Limb (tissue), 2 donors: ENCODE data around the gene KMT2D.

Experiments used
- DNase-seq, 2 donors: peaks; one replicate each; pipeline ENCODE4 v3.0.0-alpha.2; 2016; ENCODE audit errors: extremely low spot score in 2 of 2

KMT2D gene

DNA sequence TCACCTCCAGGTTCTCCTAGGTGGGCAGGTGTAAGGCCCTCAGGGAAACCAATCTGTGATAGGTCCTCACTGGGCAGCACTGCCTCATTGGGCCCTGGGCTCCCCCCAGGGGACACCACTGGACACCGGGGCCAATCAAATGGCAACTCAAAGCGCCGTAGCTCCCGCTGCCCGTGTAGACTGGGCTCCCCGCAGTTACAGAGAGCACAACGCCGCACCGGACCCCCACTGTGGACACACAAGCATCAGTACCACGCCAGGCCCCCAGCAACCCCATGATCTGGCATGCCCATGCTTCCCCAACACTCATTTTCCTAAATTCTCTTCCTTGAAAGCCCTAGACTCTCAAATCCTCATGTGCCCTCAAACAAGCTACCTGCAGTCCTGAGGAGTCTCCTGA, 6.1 kb downstream of the KMT2D start:
- DNase-seq, result no peak

DNA sequence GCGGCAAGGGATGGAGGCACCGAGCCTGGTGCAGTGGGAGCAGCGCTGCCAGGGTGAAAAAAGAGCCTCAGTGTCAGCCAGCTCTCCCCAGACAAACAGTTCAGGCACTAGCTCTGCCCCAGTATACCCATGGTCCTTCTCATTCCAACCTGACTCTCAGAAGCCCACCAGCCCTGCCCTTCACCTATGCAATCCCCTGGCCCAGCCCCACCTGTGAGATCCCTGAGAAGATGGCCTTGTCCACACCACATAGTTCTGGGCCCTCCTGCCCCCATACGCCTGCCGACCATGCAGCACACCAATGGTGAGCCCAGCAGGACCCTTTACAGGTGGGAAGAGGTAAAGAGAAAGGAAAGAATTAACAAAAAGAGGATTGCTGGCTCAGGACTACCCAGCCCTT, 6.5 kb downstream of the KMT2D start:
- DNase-seq, result no peak

DNA sequence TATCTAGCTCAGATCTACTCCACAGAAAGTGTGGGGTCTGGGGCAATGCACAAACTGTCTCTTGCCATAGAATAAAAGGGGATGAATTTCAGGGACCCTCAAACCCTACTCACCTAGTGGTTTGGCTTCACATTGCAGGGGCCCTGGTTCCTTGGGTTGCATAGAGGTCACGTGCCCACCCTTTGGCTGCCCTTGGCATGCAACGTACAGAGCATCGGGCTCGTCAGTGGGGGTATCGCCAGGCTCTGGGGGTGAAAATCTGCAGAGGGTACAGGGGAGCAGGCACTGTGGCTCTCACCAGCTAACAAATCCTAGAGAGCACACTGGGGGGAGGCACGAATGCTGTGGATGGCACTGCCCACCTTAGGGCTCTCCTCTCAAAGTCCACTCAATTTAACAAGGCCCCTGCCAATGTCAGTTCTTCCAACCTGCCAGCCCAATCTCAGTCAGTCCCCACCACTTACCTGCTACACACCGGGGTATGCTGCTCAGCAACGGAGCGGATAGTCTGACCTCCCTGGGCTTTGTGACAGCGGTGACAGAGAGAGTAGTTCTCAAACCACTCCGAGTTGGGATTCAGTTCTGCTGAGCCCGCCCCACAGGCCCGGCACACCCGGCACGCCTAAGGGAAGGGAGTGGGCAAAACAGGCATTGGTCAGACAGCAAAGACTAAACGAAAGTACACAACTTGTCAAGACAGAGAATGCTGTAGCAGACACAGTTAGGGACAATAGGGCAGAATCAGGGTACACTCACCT, 8.0 kb downstream of the KMT2D start:
- DNase-seq, result no peak

DNA sequence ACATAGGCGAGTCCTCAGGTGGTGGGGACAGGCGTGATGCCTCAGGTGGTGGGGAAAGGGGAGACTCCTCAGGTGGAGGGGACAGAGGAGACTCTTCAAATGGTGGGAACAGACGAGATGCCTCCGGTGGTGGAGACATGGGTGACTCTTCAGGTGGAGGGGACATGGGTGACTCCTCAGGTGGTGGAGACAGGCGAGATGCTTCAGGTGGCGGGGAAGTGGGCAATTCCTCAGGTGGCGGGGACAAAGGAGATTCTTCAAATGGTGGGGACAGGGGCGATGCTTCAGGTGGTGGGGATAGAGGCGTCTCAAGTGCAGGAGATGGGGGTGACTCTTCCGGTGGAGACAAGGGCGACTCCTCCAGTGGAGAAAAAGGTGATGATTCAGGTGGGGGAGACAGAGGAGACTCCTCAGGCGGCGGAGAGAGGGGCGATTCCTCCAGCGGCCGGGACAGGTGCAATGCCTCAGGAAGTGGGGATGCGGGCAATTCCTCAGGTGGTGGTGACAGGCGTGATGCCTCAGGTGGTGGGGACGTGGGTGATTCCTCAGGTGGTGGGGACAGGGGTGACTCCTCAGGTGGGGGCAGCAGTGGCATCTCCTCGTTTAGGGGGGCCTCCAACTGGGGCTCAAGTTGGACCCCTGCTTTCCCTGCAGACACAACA, 8.7 kb downstream of the KMT2D start:
- DNase-seq, result no peak

DNA sequence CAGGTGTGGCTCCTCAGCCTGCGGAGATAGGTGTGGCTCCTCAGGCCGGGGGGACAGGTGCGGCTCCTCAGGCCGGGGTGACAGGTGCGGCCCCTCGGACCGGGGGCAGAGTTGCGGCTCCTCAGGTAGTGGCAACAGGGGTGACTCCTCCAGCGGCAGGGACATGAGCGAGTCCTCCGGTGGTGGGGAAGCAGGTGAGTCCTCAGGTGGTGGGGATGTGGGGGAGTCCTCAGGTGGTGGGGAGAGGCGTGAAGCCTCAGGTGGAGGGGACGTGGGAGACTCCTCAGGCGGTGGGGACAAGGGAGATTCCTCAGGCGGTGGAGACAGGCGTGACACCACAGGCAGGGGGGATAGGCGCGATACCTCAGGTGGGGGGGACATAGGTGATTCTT, 9.2 kb downstream of the KMT2D start:
- DNase-seq, result no peak

DNA sequence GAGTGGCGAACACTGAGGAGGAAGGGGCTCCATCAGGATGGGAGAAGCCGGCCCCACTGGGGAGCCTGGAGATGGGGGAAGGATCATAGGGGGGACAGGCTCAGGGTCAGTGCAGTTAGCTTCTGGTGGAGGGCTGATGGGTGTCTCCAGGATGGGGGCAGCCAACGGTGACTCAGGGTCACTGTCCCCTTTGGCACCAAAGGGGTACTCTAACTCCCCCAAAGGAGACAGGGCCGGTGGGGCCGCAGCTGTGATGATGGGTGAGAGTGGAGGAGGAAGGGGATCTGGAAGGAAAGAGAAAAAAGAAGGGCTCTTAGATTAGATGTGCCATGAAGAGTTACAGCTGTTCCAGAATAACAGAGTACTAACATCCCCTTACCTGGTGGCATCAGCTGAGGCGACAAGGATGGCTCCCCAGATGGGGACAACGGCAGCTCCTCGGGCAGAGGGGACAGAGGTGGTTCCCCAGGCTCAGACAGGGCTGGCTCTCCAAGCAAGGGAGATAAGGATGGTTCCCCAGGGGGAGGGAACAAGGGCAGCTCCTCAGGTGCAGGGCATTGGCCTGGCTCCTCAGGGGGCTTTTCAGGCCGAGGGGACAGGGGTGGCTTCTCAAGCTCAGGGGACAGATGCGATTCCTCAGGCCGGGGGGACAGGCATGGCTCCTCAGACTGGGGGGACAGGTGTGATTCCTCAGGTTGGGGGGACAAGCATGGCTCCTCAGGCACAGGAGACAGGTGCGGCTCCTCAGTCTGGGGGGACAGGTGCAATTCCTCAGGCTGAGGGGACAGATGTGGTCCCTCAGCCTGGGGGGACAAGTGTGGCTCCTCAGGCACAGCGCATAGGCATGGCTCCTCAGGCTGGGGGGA, 9.9 kb downstream of the KMT2D start:
- DNase-seq, result no peak

DNA sequence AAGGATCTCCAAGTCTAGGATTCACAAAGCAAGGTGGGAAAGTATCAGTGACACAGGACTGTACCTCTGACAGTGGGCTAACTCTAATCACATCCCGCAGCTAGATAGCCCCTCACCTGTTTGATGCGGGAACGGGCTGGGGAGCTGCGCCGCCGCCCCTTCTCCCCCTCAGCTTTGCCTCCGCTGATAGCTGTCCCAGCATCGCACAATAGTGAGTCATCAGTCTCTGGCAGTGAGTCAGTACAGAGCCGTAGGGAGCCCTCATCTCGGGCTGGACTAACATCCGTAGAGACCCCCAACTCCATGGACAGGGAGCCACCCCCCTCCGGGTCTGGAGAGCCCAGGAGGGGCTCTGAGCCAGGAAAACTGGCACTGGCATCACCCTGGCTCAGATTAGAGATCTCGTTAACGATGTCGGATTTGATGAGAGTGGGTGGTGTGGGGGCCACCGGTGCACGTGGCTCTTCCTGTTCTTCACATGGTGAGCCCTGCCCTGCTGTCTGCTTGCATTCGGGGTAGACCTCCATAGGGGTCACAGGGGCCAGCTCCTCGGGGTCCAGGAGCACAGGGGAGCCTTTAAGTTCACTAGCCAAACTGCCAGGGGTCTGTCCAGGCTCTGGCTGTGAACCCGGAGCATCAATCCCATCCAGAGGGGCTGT, 10.9 kb downstream of the KMT2D start:
- DNase-seq, result no peak

DNA sequence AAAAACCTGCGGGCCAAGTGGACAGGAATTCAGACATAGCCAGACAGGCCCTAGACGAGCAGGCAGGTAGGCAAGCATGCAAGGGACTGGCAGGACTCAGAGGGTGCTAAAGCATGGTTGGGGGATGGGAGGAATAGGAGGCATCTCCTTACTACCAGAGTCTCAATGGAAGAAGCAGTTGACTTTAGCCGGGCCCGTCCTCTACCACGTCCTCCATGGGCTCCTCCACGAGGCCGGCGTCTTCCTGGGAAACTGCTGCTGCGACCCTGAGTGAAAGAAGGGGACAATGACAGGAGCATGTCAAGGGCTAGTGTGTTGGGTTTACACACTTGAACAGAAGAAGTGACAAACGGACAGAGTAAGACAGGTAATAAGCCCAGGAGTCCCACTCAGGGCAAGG, 11.6 kb downstream of the KMT2D start:
- DNase-seq, result no peak

DNA sequence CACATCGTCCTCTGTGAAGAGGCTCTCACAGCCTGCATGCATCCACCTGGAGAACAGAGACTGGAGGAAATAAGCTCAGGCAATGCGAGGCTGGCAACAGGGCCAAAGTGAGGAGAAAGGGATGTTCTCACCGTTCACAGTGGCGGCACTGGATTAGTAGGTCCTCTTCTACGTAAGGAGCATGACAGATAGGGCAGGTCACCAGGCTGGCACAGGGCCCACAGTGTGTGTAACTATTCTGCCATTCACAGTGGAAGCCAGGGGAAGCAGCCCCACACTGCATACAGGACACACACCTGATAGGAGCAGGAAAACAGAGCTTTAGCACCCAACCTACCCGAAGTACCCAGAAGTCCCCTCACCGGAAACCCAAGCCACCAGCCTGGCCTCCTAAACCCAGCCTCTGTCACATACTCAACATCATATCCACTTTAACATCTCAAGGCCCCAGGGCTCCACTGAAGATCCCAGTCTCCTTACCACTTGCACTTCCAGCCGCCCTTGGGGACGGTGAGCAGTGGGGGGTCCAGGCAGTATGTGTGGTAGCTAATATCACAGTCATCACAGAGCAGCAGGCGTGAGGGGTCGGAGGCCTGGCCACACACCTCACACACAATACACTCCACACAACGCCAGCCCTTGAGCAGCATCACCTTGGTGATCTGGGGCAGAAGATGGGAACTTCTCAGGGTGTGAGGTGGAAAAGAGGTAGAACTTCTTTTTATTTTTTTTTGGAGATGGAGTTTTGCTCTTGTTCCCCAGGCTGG, 14.3 kb downstream of the KMT2D start:
- DNase-seq, result no peak

DNA sequence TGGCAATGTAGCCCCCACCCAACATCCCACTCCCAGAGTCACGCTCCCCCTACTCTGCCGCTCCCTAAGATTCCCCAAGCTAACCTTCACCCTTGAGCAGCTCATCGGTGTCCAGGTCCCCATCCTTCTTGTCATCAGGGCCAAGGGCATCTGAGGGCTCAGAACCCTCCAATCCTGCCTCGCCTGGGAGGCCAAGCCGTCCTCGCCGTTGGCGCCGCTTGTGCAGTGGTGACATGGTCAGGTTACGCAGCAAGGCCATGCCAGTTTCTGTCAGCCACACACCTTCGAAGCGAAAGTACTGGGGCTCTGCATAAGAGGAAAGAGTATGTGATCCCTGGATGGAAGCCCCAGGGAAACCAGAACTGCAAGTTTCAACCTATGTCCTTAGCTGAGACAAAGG, 15.9 kb downstream of the KMT2D start:
- DNase-seq, result no peak

DNA sequence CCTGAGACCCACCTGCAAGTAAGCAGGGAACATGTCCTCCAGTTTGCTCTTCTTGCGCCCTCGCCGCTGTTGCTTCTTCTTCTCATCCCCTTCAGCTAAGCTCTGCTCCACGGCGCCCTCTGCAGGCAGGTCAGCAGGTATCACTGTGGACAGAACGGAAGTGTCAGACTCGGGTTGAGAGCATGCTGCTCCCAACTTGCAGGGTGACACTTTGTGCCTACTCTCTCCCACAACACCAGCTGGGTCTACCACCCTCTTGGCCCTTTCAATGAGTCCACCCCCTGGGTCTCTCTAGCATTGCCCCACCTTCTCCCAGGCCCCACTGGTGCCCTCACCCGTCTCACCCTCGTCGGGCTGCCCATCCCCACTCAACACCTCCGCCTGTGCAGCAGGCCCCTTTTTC, 16.7 kb downstream of the KMT2D start:
- DNase-seq, result no peak

DNA sequence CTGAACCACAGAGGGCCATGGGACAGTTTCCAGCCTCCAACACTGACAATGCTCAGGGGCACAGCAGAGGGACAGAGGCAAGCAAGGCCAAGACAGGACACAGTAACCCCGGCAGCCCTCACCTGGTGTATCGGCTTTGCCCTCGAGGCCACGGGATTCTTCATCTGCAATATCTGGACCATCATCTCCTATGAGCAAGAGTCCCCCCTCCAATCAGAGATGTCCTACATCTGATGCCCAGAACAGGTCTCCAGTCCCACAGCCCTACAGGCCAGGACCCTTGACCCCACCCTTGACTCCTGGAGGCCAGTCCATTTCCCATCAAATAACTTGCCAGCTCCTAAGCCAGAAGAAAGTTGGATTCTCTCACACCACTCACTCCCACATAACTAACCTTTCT, 17.4 kb downstream of the KMT2D start:
- DNase-seq, result no peak

DNA sequence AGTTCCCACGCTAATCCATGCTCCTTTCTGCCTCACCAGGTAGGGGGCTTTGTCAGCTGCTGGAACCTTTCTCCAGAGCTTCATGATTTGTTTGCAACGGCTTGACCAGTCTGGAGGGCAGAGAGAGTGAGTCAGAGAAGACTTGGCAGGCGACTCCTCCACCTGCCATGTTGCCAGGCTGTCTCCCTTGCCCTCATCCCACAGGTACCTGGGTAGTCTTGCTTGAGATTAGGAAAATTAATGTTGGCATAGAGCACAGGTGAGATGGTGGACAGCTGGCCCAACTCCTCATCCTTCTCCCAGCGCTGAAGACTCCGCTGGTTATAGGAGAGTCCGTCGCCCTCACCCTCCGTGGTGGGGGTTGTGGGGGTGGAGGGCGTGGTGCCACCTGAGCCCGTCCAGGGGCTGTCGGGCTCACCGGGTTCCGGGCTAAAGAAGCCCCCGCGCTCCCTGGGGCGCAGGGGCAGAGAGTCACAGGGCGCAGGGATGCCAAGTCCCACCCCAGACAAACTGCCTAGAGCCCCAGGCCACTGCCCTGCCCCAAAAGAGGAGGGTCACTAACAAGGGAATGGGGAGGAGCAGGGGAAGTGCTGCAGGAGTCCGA, 18.6 kb downstream of the KMT2D start:
- no peak for DNase-seq

DNA sequence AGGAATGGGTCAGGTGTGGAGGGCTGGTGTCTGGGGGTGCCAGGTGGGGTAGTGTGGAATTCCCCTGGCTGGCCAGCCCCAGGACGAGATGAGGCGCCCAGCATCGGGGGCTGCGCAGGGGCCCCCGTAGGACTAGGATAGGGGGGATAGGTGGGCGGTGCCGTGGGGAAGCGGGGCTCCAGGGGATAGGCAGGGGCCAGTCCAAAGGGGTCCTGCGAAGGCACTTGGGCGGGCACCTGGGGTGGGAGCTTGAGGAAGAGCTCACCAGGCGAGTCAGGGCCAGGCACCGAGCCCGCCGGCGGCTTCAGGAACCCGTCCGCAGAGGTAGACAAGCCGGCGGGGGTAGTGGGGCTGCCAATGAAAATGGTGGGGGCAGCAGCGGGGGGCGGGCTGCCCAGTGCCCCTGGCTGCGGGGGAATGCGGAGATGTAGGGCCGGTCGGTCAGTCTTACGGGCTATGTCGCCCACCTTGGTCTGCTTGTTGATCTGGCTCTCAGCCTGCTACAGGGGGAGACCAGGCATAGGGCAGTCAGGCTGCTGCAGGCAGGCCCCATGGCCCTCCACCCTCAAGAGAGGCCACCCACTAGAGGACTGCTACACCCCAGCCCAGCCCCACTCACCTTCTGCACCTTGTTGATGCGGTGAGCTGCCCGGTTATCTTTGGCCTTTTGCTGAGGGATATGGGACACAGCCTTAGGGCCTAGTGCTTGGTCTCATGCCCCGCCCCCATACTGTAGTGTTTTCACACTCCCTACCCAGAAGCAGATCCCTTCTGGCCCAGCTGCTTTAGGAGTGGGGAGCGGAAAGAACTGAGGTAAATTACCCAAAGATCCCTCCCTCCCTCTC, 19.3 kb downstream of the KMT2D start:
- no peak for DNase-seq

DNA sequence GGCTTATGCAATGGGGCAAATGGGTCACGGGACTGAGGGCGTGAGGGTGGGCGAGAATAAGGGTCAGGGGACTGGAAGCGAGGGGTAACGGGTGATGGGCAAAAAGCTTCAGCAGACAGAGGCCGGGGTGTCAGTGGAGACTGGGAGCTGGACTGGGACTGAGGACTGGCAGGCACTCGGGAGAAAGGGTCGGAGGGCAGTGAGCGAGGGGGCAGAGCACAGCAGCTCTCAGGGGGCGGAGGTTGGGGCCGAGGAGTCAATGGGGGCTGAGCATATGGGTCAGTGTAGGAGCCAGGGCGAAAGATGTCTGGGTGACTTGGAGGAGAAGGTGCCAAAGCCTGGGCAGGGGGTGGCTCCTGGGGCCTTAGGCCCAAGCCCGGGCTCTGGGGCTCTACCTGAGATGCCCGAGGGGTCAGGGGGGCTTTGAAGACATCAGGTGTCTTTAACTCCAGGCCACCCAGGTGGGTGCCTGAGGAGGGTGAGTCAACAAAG, 20.2 kb downstream of the KMT2D start:
- DNase-seq, result no peak

DNA sequence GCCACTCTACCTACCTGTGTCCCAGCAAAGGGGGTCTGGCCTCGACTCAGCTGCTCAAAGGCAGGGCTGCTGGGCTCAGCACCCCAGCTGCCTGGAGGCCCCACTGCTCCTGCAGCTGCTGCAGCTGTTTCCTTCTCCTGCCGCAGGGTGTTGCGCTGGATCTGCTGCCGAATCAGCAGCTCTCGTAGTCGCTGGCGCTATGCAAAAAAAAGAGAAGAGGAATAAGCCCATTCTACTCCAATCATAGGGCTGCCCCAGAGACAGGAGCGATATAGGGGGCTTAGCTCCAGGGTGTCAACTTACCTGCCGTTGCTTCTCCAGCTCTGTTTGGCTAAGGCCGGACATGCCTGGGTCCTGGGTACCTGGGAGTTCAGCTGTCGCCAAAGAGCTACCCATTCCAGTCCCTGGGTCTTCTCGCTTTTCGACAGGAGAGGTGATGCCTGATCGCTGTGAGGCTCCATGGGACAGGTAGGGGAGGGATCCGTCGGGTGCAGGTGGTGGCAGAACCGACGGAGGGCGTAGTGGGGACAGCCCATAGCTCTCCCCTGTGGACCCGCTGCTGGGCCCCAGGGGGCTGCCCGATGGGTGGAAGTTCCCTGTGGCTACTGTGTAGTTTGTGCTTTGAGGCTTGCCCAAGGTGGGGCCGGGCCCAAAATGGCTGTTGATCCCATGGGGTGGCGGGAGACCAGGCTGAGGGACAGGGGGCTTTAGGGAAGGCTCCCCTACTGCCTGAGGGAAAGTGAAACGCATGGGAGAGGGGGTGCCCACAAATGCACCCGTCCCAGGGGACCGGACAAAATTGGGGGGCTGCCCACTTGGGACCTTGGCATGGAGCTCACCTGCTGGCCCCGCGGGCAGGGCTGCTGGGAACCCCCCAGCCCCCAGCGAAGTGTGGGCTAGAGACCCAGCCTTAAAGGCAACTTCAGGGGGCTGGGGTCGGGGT, 20.9 kb downstream of the KMT2D start:
- no peak for DNase-seq

DNA sequence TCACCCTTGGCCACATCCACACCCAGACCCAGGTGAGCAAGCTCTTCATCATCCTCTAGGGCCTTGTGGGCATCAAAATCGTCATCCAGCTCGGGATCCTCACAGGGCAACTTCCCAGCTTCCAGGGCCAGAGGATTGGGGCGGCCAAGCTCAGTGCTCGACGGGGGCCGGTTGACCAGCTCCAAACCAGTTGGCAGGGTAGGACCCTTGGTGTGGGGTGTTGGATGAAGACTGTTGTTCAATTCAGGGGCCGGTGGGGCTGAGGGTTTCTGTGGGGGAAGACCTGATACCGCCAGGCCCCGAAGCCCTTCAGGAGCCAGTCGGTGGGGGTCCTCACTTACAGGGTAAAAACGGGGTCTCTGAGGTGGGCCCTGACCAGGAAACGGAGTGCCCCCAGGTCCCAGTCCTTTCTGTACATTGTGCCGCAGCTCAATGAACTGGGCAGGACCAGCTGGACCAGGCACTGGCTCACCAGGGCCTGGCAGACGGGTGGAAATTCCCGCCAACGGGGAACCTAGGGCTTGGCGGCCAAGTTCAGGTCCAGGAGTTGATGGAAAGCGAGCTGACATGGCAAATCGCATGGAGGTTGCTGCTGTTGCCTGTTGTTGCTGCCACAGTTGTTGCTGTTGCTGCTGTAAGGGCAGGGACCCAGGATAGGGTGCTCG, 22.2 kb downstream of the KMT2D start:
- DNase-seq, result no peak

DNA sequence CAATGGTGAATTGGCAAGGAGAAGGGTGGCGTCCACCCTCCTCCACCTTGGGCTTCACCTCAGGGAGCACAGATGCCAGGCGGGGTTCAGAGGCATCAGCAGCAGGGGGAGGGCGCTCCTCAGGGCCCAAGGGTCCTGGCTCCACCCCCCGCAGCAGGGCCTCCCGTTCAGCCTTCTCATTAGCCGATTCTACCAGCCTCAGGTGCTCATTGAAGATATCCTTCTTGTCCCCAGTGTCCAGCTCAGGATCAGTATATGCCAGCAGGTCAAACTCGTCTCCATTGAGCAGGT, 22.7 kb downstream of the KMT2D start:
- DNase-seq, result no peak
